HG03139 (cell line): Measurements from ENCODE around the gene TXNDC11.

Experiments
- ATAC-seq: cut with Tn5 transposase; IDR thresholded peaks from one replicate; pipeline ENCODE4 v1.9.1; 2021; ENCODE audit not compliant: unreplicated experiment

Gene TXNDC11

GRCh38 chr16:11662582-11662981, 80.1 kb downstream of the TXNDC11 start:
- no peak for ATAC-seq

GRCh38 chr16:11660565-11660964, 82.1 kb downstream of the TXNDC11 start:
- ATAC-seq, result no peak

- no peak for ATAC-seq
Observed at GRCh38 chr16:11658896-11659708, 83.6 kb downstream of the TXNDC11 start.

GRCh38 chr16:11657556-11657955, 85.1 kb downstream of the TXNDC11 start:
- no peak for ATAC-seq

- ATAC-seq, result no peak
Observed at GRCh38 chr16:11655655-11656054, 87.0 kb downstream of the TXNDC11 start.

GRCh38 chr16:11651796-11652195, 90.9 kb downstream of the TXNDC11 start:
- no peak for ATAC-seq

- no peak for ATAC-seq
Observed at GRCh38 chr16:11650641-11651591, 91.7 kb downstream of the TXNDC11 start.

GRCh38 chr16:11649276-11649675, 93.4 kb downstream of the TXNDC11 start:
- no peak for ATAC-seq

- ATAC-seq, result no peak
Observed at GRCh38 chr16:11642765-11643116, 99.9 kb downstream of the TXNDC11 start.

GRCh38 chr16:11640987-11641817, 101.5 kb downstream of the TXNDC11 start:
- no peak for ATAC-seq

GRCh38 chr16:11639925-11640899, 102.4 kb downstream of the TXNDC11 start:
- no peak for ATAC-seq

GRCh38 chr16:11639008-11639562, 103.6 kb downstream of the TXNDC11 start:
- ATAC-seq, result no peak

- no peak for ATAC-seq
Observed at GRCh38 chr16:11638140-11638539, 104.5 kb downstream of the TXNDC11 start.

GRCh38 chr16:11637320-11637719, 105.3 kb downstream of the TXNDC11 start:
- ATAC-seq, result no peak

- no peak for ATAC-seq
Observed at GRCh38 chr16:11636172-11636721, 106.4 kb downstream of the TXNDC11 start.

GRCh38 chr16:11635679-11636171, 106.9 kb downstream of the TXNDC11 start:
- ATAC-seq, result no peak

GRCh38 chr16:11635113-11635652, 107.5 kb downstream of the TXNDC11 start:
- ATAC-seq, result no peak

GRCh38 chr16:11634312-11634711, 108.3 kb downstream of the TXNDC11 start:
- no peak for ATAC-seq

- no peak for ATAC-seq
Observed at GRCh38 chr16:11633113-11633512, 109.5 kb downstream of the TXNDC11 start.
